A673 (cell line): ENCODE data around the gene EXPH5. TPM values are rescaled to one million over a fixed set of nuclear protein-coding genes. Genes with fewer than 3 reads are reported as not detected.
"Not testable (repeated sequence)": the region's sequence is repeated elsewhere in the genome, so short reads cannot be mapped to it uniquely, and the experiment has no call there.

ENCODE experiments used
- BruUV-seq: library from RNA; stranded (reverse); fragments of 400-500 nt; replicated peaks from 2 replicates; lab custom pipeline; 2021; lab: Mats Ljungman, UMichigan
- CTCF ChIA-PET: fragments of 300-600 bp; sonication (Branson Sonifier 250); formaldehyde crosslinking; loops from one replicate; lab custom pipeline; 2022; ENCODE audit warnings: antibody characterized with exemption; lab: Charles Lee
- POLR2A ChIA-PET: fragments of 300-600 bp; sonication (Branson Sonifier 250); formaldehyde crosslinking; loops from one replicate; lab custom pipeline; 2022; ENCODE audit warnings: antibody characterized with exemption; ENCODE audit not compliant: low non-redundant PET; lab: Charles Lee
- DNase-seq: peaks from one replicate; pipeline ENCODE4 v3.0.0-alpha.2; 2015; ENCODE audit warnings: low spot score
- H3K27ac ChIP-seq: fragments of 200-600 bp; sonication (generic); 2 replicates; pipeline ENCODE4 v1.5.1; 2016; ENCODE audit warnings: mixed run types, low read depth, mild to moderate bottlenecking, mixed read lengths, antibody characterized with exemption, low read length; ENCODE audit not compliant: poor library complexity, severe bottlenecking
- H3K27me3 ChIP-seq: fragments of 200-600 bp; sonication (generic); replicated peaks from 2 replicates; pipeline ENCODE4 v1.6.1; 2017; ENCODE audit warnings: mixed run types, low read depth, mild to moderate bottlenecking, mixed read lengths, antibody characterized with exemption, low read length; ENCODE audit not compliant: insufficient read depth, poor library complexity
- H3K36me3 ChIP-seq: fragments of 200-600 bp; sonication (generic); 2 replicates; pipeline ENCODE4 v1.6.1; 2016; ENCODE audit warnings: mixed run types, mild to moderate bottlenecking, mixed read lengths, antibody characterized with exemption, low read length; ENCODE audit not compliant: insufficient read depth, poor library complexity, severe bottlenecking
- H3K4me1 ChIP-seq: fragments of 200-600 bp; sonication (generic); 2 replicates; pipeline ENCODE4 v1.6.1; 2017; ENCODE audit warnings: mixed run types, mild to moderate bottlenecking, mixed read lengths, antibody characterized with exemption, low read length; ENCODE audit not compliant: insufficient read depth, poor library complexity, severe bottlenecking
- H3K4me3 ChIP-seq: fragments of 200-600 bp; sonication (generic); 2 replicates; pipeline ENCODE4 v1.5.1; 2016; ENCODE audit warnings: low read depth, mixed run types, mild to moderate bottlenecking, mixed read lengths, low read length; ENCODE audit not compliant: poor library complexity, severe bottlenecking
- H3K9me3 ChIP-seq: fragments of 200-600 bp; sonication (generic); 2 replicates; pipeline ENCODE4 v1.6.1; 2016; ENCODE audit warnings: mixed run types, low read depth, mild to moderate bottlenecking, mixed read lengths, antibody characterized with exemption, low read length; ENCODE audit not compliant: poor library complexity, severe bottlenecking
- EZH2 ChIP-seq: fragments of 200-600 bp; sonication (generic); IDR thresholded peaks from 2 replicates; pipeline ENCODE4 v1.6.1; 2017; ENCODE audit warnings: borderline replicate concordance, low read depth, mild to moderate bottlenecking, mixed read lengths, antibody characterized with exemption, low read length; ENCODE audit not compliant: poor library complexity, severe bottlenecking
- intact Hi-C: fragments of 100-400 bp; cut with micrococcal nuclease; formaldehyde crosslinking; loops from one replicate; pipeline ENCODE4 v1.10.0; 2022; ENCODE audit not compliant: unreplicated experiment
- total RNA-seq: library from RNA; stranded (reverse); gene quantifications from 2 replicates; pipeline ENCODE4 v1.2.3, GENCODE V29; 2021
- TF ChIP-seq, protein P1 (sequence below): fragments of 300-800, 200-600 bp; sonication (generic); conservative IDR thresholded peaks from 2 replicates; pipeline ENCODE4 v1.5.1; 2017; ENCODE audit warnings: low read depth, mild to moderate bottlenecking, antibody characterized with exemption, low read length, moderate library complexity, mixed read lengths

EXPH5 gene
- total RNA-seq, 1 experiment from 2014 or later, result 0.26 TPM

DNA sequence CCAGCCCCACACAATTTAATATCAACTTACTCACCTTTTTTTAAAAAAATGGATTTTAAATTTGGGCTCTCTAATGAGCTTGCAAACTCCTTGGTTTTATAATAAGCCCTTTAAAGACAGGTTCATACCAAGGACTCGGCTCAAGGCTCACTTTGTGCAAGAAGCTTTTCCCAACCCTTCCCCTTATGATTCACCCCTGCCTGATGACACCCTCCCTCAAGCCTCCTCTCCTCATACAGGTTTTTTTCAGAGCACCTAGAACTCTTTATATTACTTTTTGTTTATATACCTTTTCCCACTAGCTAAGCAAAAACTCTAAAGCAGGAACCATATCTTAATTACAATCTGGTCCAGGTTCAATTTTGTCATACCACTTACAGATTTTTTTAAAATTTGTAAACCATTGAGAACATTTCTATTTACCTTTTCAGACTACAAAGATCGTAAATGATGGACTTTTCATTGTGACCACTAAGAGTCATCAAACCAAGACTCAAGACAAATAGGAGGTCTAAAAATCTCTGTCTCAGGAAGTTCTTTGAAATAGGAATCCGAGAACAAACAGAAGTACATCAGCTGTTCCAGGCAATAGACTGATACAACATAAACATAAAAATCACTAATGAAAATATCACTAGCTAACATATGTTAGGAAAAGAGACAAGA, 13.1 kb upstream of the EXPH5 start:
- POLR2A ChIA-PET, result no interaction called here
- TF ChIP-seq, protein P1, sequence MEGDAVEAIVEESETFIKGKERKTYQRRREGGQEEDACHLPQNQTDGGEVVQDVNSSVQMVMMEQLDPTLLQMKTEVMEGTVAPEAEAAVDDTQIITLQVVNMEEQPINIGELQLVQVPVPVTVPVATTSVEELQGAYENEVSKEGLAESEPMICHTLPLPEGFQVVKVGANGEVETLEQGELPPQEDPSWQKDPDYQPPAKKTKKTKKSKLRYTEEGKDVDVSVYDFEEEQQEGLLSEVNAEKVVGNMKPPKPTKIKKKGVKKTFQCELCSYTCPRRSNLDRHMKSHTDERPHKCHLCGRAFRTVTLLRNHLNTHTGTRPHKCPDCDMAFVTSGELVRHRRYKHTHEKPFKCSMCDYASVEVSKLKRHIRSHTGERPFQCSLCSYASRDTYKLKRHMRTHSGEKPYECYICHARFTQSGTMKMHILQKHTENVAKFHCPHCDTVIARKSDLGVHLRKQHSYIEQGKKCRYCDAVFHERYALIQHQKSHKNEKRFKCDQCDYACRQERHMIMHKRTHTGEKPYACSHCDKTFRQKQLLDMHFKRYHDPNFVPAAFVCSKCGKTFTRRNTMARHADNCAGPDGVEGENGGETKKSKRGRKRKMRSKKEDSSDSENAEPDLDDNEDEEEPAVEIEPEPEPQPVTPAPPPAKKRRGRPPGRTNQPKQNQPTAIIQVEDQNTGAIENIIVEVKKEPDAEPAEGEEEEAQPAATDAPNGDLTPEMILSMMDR, result no peak
- TF ChIP-seq EZH2, result no peak
- no peak overlapping the region for H3K27ac ChIP-seq
- intact Hi-C loops, result no loop called here
- no peaks in the 10 kb centered on the region for H3K4me1 ChIP-seq
- no peak overlapping the region for H3K4me3 ChIP-seq
- H3K36me3 ChIP-seq, result no peaks in the 10 kb centered on the region
- CTCF ChIA-PET, result no interaction called here
- BruUV-seq, result no TSS peak
- peaks cover under 1% of the 10 kb centered on the region for H3K27me3 ChIP-seq
- no peaks in the 10 kb centered on the region for H3K9me3 ChIP-seq
- no peak for DNase-seq

DNA sequence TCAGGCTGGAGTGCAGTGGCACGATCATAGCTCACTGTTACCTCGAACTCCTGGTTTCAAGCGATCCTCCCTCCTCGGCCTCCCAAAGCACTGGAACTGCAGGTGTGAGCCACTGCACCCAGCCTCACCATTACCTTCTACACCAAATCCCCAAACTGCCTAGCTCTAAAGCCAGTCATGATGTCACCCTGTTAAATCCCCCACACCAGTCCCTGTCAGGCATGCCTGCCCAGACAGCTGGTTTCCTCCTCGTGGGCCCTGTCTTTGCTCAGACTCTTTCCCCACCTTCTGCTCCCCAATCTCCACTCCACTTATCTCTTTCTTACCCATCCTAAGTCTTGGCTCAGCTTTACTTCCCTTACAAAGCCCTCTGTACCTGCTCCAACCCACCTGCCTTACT, 12.5 kb upstream of the EXPH5 start:
- BruUV-seq, result no TSS peak
- Histone ChIP-seq H3K9me3 (no peaks in the 10 kb centered on the region), H3K27me3 (peaks cover 5% of the 10 kb centered on the region), H3K27ac (no peak overlapping the region), H3K4me1 (no peaks in the 10 kb centered on the region), H3K36me3 (no peaks in the 10 kb centered on the region), H3K4me3 (no peak overlapping the region)
- TF ChIP-seq EZH2, result no peak
- TF ChIP-seq, protein P1, result no peak
- POLR2A ChIA-PET, result no interaction called here
- DNase-seq, result no peak
- intact Hi-C loops, result no loop called here
- CTCF ChIA-PET, result no interaction called here

DNA sequence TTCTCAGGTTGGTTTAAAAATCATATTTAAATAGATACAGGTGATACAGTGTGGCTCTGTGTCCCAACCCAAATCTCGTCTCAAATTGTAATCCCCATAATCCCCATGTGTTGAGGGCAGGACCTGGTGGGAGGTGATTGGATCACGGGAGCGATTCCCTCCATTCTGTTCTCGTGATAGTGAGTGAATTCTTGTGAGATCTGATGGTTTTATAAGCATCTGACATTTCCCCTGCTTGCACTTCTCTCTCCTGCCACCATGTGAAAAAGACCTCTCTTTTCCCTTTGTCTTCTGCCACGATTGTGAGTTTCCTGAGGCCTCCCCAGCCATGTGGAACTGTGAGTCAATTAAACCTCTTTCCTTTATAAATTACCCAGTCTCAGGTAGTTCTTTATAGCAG, 9.2 kb upstream of the EXPH5 start:
- DNase-seq, POLR2A ChIA-PET, intact Hi-C loops, H3K36me3 ChIP-seq, H3K4me1 ChIP-seq, CTCF ChIA-PET, BruUV-seq, H3K9me3 ChIP-seq, H3K27ac ChIP-seq, H3K4me3 ChIP-seq: not testable (repeated sequence)
- H3K27me3 ChIP-seq, result peaks cover 14% of the 10 kb centered on the region

DNA sequence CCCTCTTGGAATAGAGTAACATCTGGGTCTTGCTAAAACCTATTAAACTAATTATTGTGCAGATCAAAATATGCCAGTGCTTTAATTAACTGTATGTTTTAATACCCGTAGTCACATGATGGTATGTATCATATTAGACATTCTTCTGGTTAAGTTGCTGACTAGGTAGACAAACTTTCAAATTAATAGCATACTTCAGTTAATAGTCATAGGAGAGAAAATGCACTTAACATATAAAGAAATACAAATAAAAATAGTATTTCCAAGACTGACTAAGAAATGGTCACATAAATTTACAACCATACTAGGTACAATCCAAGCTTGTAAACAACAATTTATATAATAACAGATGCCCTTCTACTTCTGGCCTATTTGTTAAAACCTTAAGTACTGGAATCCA, 7.6 kb upstream of the EXPH5 start:
- ChIA-PET POLR2A (no interaction called here), CTCF (no interaction called here)
- intact Hi-C loops, result no loop called here
- no peak for DNase-seq
- TF ChIP-seq, protein P1, result no peak
- no peak for TF ChIP-seq EZH2
- H3K27me3 ChIP-seq, result peaks cover 19% of the 10 kb centered on the region
- no peaks in the 10 kb centered on the region for H3K4me1 ChIP-seq
- no peak overlapping the region for H3K4me3 ChIP-seq
- H3K9me3 ChIP-seq, result no peaks in the 10 kb centered on the region
- H3K36me3 ChIP-seq, result no peaks in the 10 kb centered on the region
- no TSS peak for BruUV-seq
- H3K27ac ChIP-seq, result no peak overlapping the region
